Tibial nerve (tissue), 4 donors: ENCODE results near the gene RALA. TPM values are rescaled to one million over a fixed set of nuclear protein-coding genes. Genes with fewer than 3 reads are reported as not detected.

Experiments
- DNase-seq, 2 donors: peaks; one replicate each; pipeline ENCODE4 v3.0.0-alpha.2; 2019; ENCODE audit warnings: low spot score in 2 of 2
- H3K27ac ChIP-seq, 4 donors: fragments of 200-600 bp; sonication (generic) in 3 of 4; one replicate each; pipeline ENCODE4 v1.5.1; 2017 to 2019; ENCODE audit warnings: mild to moderate bottlenecking in 1 of 4
- H3K27me3 ChIP-seq, 2 donors: fragments of 200-600 bp; sonication (generic) in 1 of 2; one replicate each; pipeline versions ENCODE4 v1.5.1 to v1.6.0; 2017 to 2019
- H3K36me3 ChIP-seq, 3 donors: fragments of 200-600 bp; sonication (generic); one replicate each; pipeline ENCODE4 v1.5.1; 2018 to 2019
- H3K4me1 ChIP-seq, 4 donors: fragments of 200-600 bp; sonication (generic) in 3 of 4; one replicate each; pipeline ENCODE4 v1.5.1; 2017 to 2019
- H3K4me3 ChIP-seq, 4 donors: fragments of 200-600 bp; sonication (generic) in 3 of 4; one replicate each; pipeline ENCODE4 v1.5.1; 2017 to 2019; ENCODE audit warnings: mild to moderate bottlenecking in 1 of 4, moderate library complexity in 1 of 4
- H3K9me3 ChIP-seq, 4 donors: fragments of 200-600 bp; sonication (generic) in 3 of 4; one replicate each; pipeline ENCODE4 v1.5.1; 2017 to 2019
- CTCF ChIP-seq, 5 experiments: fragments of 200-600 bp in 3 of 5; fragments of 450-650 bp in 2 of 5; sonication (generic) in 3 of 5; IDR thresholded peaks; one replicate each; pipeline ENCODE4 v1.5.1; 2016 to 2019; ENCODE audit warnings: antibody characterized with exemption in 5 of 5, mild to moderate bottlenecking in 3 of 5, moderate library complexity in 2 of 5
- EP300 ChIP-seq, 2 donors: sonication (generic); formaldehyde crosslinking; IDR thresholded peaks; one replicate each; pipeline ENCODE4 v1.6.1; 2017; ENCODE audit warnings: antibody characterized with exemption in 2 of 2, mild to moderate bottlenecking in 1 of 2
- POLR2A ChIP-seq, 2 donors: fragments of 450-650 bp; IDR thresholded peaks; one replicate each; pipeline ENCODE4 v1.6.1; 2017; ENCODE audit warnings: antibody characterized with exemption in 2 of 2, mild to moderate bottlenecking in 2 of 2, moderate library complexity in 2 of 2
- WGBS, 2 donors: methylation state at CpG; one replicate each; pipeline ENCODE4 v1.1.5; 2018; 5-methylcytosine and 5-hydroxymethylcytosine counted together
- total RNA-seq, 4 donors: library from RNA; depleted of rRNA; stranded (reverse); fragments of >200 nt; gene quantifications; one replicate each; pipeline ENCODE4 v1.1.0, GENCODE V29; 2016

Gene RALA
- total RNA-seq, 4 donors from 2014 or later: 16.7 to 38.2 (median 23.9) TPM

DNA sequence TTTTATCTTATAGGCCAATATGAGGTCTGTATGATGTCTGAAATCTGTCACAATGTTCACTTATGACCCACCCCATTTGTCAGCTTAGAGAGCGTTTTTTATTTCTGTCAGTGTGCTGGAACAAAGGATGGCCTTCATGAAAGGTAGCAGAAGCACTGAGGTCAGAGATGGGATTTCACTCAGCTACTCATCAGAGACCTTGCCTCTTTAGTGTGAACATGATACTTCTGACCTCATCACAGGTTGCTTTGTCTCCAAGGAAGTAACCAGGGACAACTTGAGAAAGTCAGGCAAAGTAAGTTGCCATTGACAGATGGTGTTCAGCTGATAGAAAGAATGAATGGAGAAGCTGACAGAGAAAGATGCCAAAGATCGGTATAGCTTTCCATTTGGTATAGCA, 40.8 kb upstream of the RALA start:
- TF ChIP-seq POLR2A (IDR thresholded peaks at IDR 0.05) (no peak), EP300 (IDR thresholded peaks at IDR 0.05) (no peak), CTCF (IDR thresholded peaks at IDR 0.05) (no peak)
- Histone ChIP-seq H3K27ac (no peak overlapping the region), H3K4me1 (peaks cover 0 to 9% (median 0%) of the 10 kb centered on the region in 4 donors), H3K27me3 (no peaks in the 10 kb centered on the region), H3K36me3 (peaks cover 0 to 13% (median 0%) of the 10 kb centered on the region in 3 donors), H3K9me3 (no peaks in the 10 kb centered on the region), H3K4me3 (no peak overlapping the region)
- WGBS, 2 donors: 66 to 88% methylated on average over 2 of the region's 2 CpGs
- no peak for DNase-seq

GRCh38 chr7:39583539-39583938, 39.8 kb upstream of the RALA start:
- peaks cover 0 to 8% (median 0%) of the 10 kb centered on the region in 3 donors for H3K36me3 ChIP-seq
- 65 to 67% methylated on average over 2 of the region's 2 CpGs for WGBS, 2 donors
- no peak for DNase-seq
- no peaks in the 10 kb centered on the region for H3K9me3 ChIP-seq
- TF ChIP-seq EP300 (IDR thresholded peaks at IDR 0.05): no peak
- TF ChIP-seq POLR2A (IDR thresholded peaks at IDR 0.05): no peak
- no peak for TF ChIP-seq CTCF (IDR thresholded peaks at IDR 0.05)
- no peak overlapping the region for H3K4me3 ChIP-seq
- no peak overlapping the region for H3K27ac ChIP-seq
- peaks cover 0 to 9% (median 0%) of the 10 kb centered on the region in 4 donors for H3K4me1 ChIP-seq
- H3K27me3 ChIP-seq: no peaks in the 10 kb centered on the region

DNA sequence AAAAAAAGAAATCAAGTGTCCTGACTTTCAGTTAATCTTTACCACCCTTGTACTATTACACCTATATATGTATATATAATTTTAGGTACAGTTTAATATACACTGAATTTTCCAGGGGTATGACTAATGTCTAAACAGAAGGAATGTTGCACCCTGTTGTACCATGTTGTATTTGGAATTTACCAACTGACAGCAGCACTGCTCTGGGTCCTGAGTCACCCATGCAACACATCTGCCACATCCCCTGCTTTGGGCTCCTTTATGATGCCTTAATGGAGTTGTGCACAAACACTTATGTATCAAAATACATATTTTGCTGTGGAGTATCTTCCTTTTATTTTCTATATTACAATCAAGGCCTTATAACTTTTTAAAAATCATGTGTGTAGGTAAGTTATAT, 36.0 kb upstream of the RALA start:
- Histone ChIP-seq H3K4me1 (peaks cover 0 to 7% (median 0%) of the 10 kb centered on the region in 4 donors), H3K9me3 (no peaks in the 10 kb centered on the region), H3K27me3 (no peaks in the 10 kb centered on the region), H3K27ac (no peak overlapping the region), H3K4me3 (no peak overlapping the region), H3K36me3 (no peaks in the 10 kb centered on the region)
- TF ChIP-seq EP300 (IDR thresholded peaks at IDR 0.05): no peak
- no peak for TF ChIP-seq CTCF (IDR thresholded peaks at IDR 0.05)
- TF ChIP-seq POLR2A (IDR thresholded peaks at IDR 0.05): no peak
- DNase-seq: no peak

- WGBS, 2 donors: 74 to 82% methylated on average over 5 of the region's 5 CpGs
- no peak for DNase-seq
- Histone ChIP-seq H3K4me3 (no peak overlapping the region), H3K27me3 (no peaks in the 10 kb centered on the region), H3K9me3 (no peaks in the 10 kb centered on the region), H3K4me1 (peaks cover 0 to 7% (median 0%) of the 10 kb centered on the region in 4 donors), H3K36me3 (no peaks in the 10 kb centered on the region), H3K27ac (no peak overlapping the region)
- TF ChIP-seq EP300 (IDR thresholded peaks at IDR 0.05) (no peak), POLR2A (IDR thresholded peaks at IDR 0.05) (no peak), CTCF (IDR thresholded peaks at IDR 0.05) (no peak)
Measured at GRCh38 chr7:39588416-39588815, 35.0 kb upstream of the RALA start.

DNA sequence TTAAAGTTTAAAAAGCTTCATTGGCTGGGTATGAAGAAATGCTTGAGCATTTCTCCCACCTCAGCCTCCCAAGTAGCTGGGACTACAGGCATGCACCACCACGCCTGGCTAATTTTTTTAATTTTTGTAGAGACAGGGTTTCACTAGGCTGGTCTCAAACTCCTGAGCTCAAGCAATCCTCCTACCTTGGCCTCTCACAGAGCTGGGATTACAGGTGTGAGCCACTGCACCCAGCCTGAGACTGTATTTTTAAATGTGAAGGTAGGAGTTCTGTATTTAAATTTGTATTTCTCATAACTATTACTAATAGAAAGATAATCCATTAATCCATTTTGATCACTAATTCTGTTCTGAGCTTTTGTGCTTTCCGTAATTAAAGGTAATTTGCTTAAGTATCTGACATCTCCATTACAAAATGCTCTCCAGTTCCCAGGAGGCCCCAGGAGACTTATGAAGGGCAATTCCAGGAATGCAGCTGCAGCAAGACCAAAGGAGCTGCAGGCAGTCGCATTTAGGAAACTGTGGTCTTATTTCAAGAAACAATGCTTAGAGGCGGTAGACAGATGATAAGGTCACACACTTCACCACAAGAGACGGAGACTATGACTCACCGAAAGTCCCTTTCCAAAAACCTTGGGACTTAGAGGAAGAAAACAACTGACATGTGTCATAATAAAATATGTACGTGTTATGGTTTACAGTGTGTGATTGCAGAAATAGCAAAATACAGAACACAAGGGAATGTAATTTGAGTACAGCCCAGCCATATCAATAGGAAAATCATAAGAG, 33.9 kb upstream of the RALA start:
- Histone ChIP-seq H3K4me1 (peaks cover 0 to 7% (median 0%) of the 10 kb centered on the region in 4 donors), H3K27me3 (no peaks in the 10 kb centered on the region), H3K4me3 (no peak overlapping the region), H3K27ac (no peak overlapping the region), H3K36me3 (no peaks in the 10 kb centered on the region), H3K9me3 (no peaks in the 10 kb centered on the region)
- 40 to 46% methylated on average over 7 of the region's 7 CpGs for WGBS, 2 donors
- DNase-seq: peak in 1 of 2 donors; percentile 15
- TF ChIP-seq EP300 (IDR thresholded peaks at IDR 0.05) (peak in 1 of 2 donors; percentile 60), CTCF (IDR thresholded peaks at IDR 0.05) (no peak), POLR2A (IDR thresholded peaks at IDR 0.05) (no peak)
